H9 (cell line): Measurements from ENCODE around the gene FCMR. TPM values are rescaled to one million over a fixed set of nuclear protein-coding genes. Genes with fewer than 3 reads are reported as not detected.

Experiments
- DNase-seq: peaks from one replicate; pipeline ENCODE4 v3.0.0-alpha.2; 2017
- H2AFZ ChIP-seq: one replicate; pipeline ENCODE4 v1.6.1; 2013; ENCODE audit warnings: mild to moderate bottlenecking, low read length, control low read depth, moderate library complexity
- H2AK5ac ChIP-seq: 2 replicates; pipeline ENCODE4 v1.6.1; 2013; ENCODE audit warnings: low read length, control low read depth, mixed read lengths; ENCODE audit not compliant: insufficient read length
- H2BK120ac ChIP-seq: one replicate; pipeline ENCODE4 v1.6.1; 2013; ENCODE audit warnings: low read depth, mild to moderate bottlenecking, low read length, control low read depth, inconsistent platforms; ENCODE audit not compliant: poor library complexity, severe bottlenecking
- H2BK12ac ChIP-seq: 2 replicates; pipeline ENCODE4 v1.6.1; 2013; ENCODE audit warnings: low read length, control low read depth, mixed read lengths, low read depth; ENCODE audit not compliant: insufficient read length
- H2BK15ac ChIP-seq: 2 replicates; pipeline ENCODE4 v1.6.1; 2013; ENCODE audit warnings: low read depth, low read length, control low read depth
- H2BK20ac ChIP-seq: one replicate; pipeline ENCODE4 v1.6.1; 2013; ENCODE audit warnings: low read depth, mild to moderate bottlenecking, low read length, control low read depth, inconsistent platforms; ENCODE audit not compliant: poor library complexity, severe bottlenecking
- H2BK5ac ChIP-seq: 2 replicates; pipeline ENCODE4 v1.6.1; 2013; ENCODE audit warnings: low read length, control low read depth, mixed read lengths; ENCODE audit not compliant: insufficient read length
- H3K14ac ChIP-seq: 2 replicates; pipeline ENCODE4 v1.6.1; 2013; ENCODE audit warnings: low read length, control low read depth; ENCODE audit not compliant: insufficient read depth
- H3K18ac ChIP-seq: 2 replicates; pipeline ENCODE4 v1.6.1; 2013; ENCODE audit warnings: low read depth, mild to moderate bottlenecking, mixed read lengths, low read length, control low read depth; ENCODE audit not compliant: insufficient read length
- H3K23ac ChIP-seq: 2 replicates; pipeline ENCODE4 v1.6.1; 2013; ENCODE audit warnings: low read length, control low read depth, mixed read lengths, low read depth; ENCODE audit not compliant: insufficient read length
- H3K23me2 ChIP-seq: 2 replicates; pipeline ENCODE4 v1.6.1; 2013; ENCODE audit warnings: low read depth, mild to moderate bottlenecking, mixed read lengths, low read length, control low read depth; ENCODE audit not compliant: insufficient read length, poor library complexity, severe bottlenecking
- H3K27ac ChIP-seq: 2 replicates; pipeline ENCODE4 v1.5.1; 2013; ENCODE audit warnings: low read length, control low read depth, mixed read lengths, low read depth; ENCODE audit not compliant: insufficient read length
- H3K27me3 ChIP-seq: 2 replicates; pipeline ENCODE4 v1.6.1; 2013; ENCODE audit warnings: low read length, control low read depth, inconsistent platforms; ENCODE audit not compliant: insufficient read depth
- H3K4ac ChIP-seq: 2 replicates; pipeline ENCODE4 v1.6.1; 2013; ENCODE audit warnings: low read depth, mild to moderate bottlenecking, control low read depth, inconsistent platforms, low read length, moderate library complexity
- H3K4me1 ChIP-seq: 2 replicates; pipeline ENCODE4 v1.6.1; 2013; ENCODE audit warnings: low read length, control low read depth, inconsistent platforms; ENCODE audit not compliant: insufficient read depth
- H3K4me2 ChIP-seq: 2 replicates; pipeline ENCODE4 v1.6.1; 2013; ENCODE audit warnings: low read length, control low read depth, mixed read lengths; ENCODE audit not compliant: insufficient read length, insufficient read depth
- H3K56ac ChIP-seq: 2 replicates; pipeline ENCODE4 v1.6.1; 2013; ENCODE audit warnings: low read depth, mild to moderate bottlenecking, mixed read lengths, low read length, control low read depth; ENCODE audit not compliant: insufficient read length
- H3K79me1 ChIP-seq: 2 replicates; pipeline ENCODE4 v1.6.1; 2013; ENCODE audit warnings: low read depth, mild to moderate bottlenecking, moderate library complexity, low read length, control low read depth, inconsistent platforms; ENCODE audit not compliant: insufficient read depth, poor library complexity, severe bottlenecking
- H3K79me2 ChIP-seq: 2 replicates; pipeline ENCODE4 v1.6.1; 2013; ENCODE audit warnings: low read length, control low read depth, inconsistent platforms; ENCODE audit not compliant: insufficient read depth
- H3K9ac ChIP-seq: 2 replicates; pipeline ENCODE4 v1.6.1; 2013; ENCODE audit warnings: low read length, control low read depth, mixed read lengths; ENCODE audit not compliant: insufficient read length; ENCODE audit errors: extremely low read depth
- H3K9me3 ChIP-seq: one replicate; pipeline ENCODE4 v1.6.1; 2013; ENCODE audit warnings: low read depth, low read length, inconsistent platforms; ENCODE audit not compliant: control insufficient read depth
- H3T11ph ChIP-seq: one replicate; pipeline ENCODE4 v1.6.1; 2013; ENCODE audit warnings: mild to moderate bottlenecking, low read length, control low read depth, inconsistent platforms
- H4K20me1 ChIP-seq: one replicate; pipeline ENCODE4 v1.6.1; 2013; ENCODE audit not compliant: control insufficient read depth, insufficient read length, insufficient read depth
- H4K5ac ChIP-seq: 2 replicates; pipeline ENCODE4 v1.6.1; 2013; ENCODE audit warnings: low read depth, mild to moderate bottlenecking, mixed read lengths, low read length, control low read depth; ENCODE audit not compliant: insufficient read length
- H4K8ac ChIP-seq: replicated peaks from 2 replicates; pipeline ENCODE4 v1.6.1; 2013; ENCODE audit warnings: low read length, control low read depth, mixed read lengths, low read depth; ENCODE audit not compliant: insufficient read length
- H4K91ac ChIP-seq: 2 replicates; pipeline ENCODE4 v1.6.1; 2013; ENCODE audit warnings: low read depth, mild to moderate bottlenecking, moderate library complexity, mixed read lengths, low read length, control low read depth; ENCODE audit not compliant: insufficient read length
- H3K27ac Mint-ChIP-seq, 3 experiments: 2 replicates in 2 of 3; 3 replicates in 1 of 3; pipeline ENCODE4 v1.8.0; 2020 to 2021; ENCODE audit warnings: mixed read lengths in 3 of 3, mild to moderate bottlenecking in 1 of 3, moderate library complexity in 1 of 3
- H3K27me3 Mint-ChIP-seq: 2 replicates; pipeline ENCODE4 v1.8.0; 2021; ENCODE audit warnings: low read depth, mild to moderate bottlenecking, moderate library complexity, mixed read lengths
- H3K36me3 Mint-ChIP-seq, 3 experiments: 2 replicates in 2 of 3; 3 replicates in 1 of 3; pipeline ENCODE4 v1.8.0; 2020 to 2021; ENCODE audit warnings: low read depth in 3 of 3, mixed read lengths in 3 of 3; ENCODE audit not compliant: insufficient read depth in 1 of 3
- H3K4me1 Mint-ChIP-seq, 2 experiments: 2 replicates each; pipeline ENCODE4 v1.8.0; 2020; ENCODE audit warnings: mixed read lengths in 2 of 2
- H3K4me3 Mint-ChIP-seq, 2 experiments: 2 replicates in 1 of 2; 3 replicates in 1 of 2; pipeline ENCODE4 v1.8.0; 2020 to 2021; ENCODE audit warnings: mild to moderate bottlenecking in 2 of 2, mixed read lengths in 2 of 2, moderate library complexity in 1 of 2
- H3K9me3 Mint-ChIP-seq, 2 experiments: 2 replicates in 1 of 2; 3 replicates in 1 of 2; pipeline ENCODE4 v1.8.0; 2020; ENCODE audit warnings: mild to moderate bottlenecking in 2 of 2, mixed read lengths in 2 of 2, moderate library complexity in 1 of 2
- WGBS: extraction: QIAGEN DNeasy Blood & Tissue Kit; methylation state at CpG from one replicate; pipeline ENCODE4 v1.1.7; 2013; ENCODE audit warnings: missing lambda C conversion rate, low lambda C conversion rate, mixed read lengths; ENCODE audit not compliant: insufficient read length; ENCODE audit errors: extremely low coverage; 5-methylcytosine and 5-hydroxymethylcytosine counted together
- total RNA-seq: library from RNA; stranded (reverse); gene quantifications from 2 replicates; pipeline ENCODE4 v1.2.1, GENCODE V29; 2021
- TF ChIP-seq, protein P1 (sequence below): fragments of 200-600 bp; sonication (generic); conservative IDR thresholded peaks from 3 replicates; pipeline ENCODE4 v1.8.0; 2021; ENCODE audit warnings: antibody characterized with exemption, mild to moderate bottlenecking

Gene FCMR
- total RNA-seq, 1 experiment from 2014 or later, result not detected

DNA sequence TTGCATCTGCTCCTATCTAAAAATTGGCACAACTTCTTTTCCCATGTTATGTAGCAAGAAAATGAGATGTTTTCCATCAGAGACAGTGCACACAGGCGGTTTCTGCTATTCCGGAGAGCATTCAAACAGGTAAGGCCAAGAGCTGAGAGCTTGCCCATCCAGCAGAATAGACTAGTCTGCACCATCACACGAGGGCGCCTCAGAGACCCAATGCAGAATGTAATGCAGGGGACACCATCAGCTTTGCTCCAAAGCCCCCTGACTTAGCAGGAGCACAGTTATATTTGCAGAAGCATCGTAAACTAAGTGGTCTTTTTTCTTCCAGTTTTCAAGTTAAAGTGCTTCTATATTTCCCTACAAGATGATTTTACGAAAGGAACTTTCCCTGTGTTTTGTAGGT is 19.8 kb downstream of the FCMR start:
- peaks cover 37% of the 10 kb centered on the region for H3K27me3 Mint-ChIP-seq
- H3K36me3 Mint-ChIP-seq, result no peaks in the 10 kb centered on the region
- Histone ChIP-seq H3K4ac (no peak overlapping the region), H2BK20ac (no peak overlapping the region), H3K23me2 (no peaks in the 10 kb centered on the region), H3K56ac (no peak overlapping the region), H3K4me1 (no peaks in the 10 kb centered on the region), H2BK120ac (no peak overlapping the region), H2BK15ac (no peak overlapping the region), H4K8ac (no peak overlapping the region), H3K4me2 (no peak overlapping the region), H2BK5ac (no peak overlapping the region), H3K9me3 (no peaks in the 10 kb centered on the region), H3K14ac (no peak overlapping the region), H4K91ac (no peak overlapping the region), H3K9ac (no peak overlapping the region), H2BK12ac (no peak overlapping the region), H3K27ac (no peak overlapping the region), H3K79me2 (no peaks in the 10 kb centered on the region), H3T11ph (no peak overlapping the region), H2AFZ (no peak overlapping the region), H3K27me3 (no peaks in the 10 kb centered on the region), H4K5ac (no peak overlapping the region), H4K20me1 (no peaks in the 10 kb centered on the region), H3K18ac (no peak overlapping the region), H3K23ac (no peak overlapping the region), H3K79me1 (no peaks in the 10 kb centered on the region), H2AK5ac (no peak overlapping the region)
- TF ChIP-seq, protein P1, sequence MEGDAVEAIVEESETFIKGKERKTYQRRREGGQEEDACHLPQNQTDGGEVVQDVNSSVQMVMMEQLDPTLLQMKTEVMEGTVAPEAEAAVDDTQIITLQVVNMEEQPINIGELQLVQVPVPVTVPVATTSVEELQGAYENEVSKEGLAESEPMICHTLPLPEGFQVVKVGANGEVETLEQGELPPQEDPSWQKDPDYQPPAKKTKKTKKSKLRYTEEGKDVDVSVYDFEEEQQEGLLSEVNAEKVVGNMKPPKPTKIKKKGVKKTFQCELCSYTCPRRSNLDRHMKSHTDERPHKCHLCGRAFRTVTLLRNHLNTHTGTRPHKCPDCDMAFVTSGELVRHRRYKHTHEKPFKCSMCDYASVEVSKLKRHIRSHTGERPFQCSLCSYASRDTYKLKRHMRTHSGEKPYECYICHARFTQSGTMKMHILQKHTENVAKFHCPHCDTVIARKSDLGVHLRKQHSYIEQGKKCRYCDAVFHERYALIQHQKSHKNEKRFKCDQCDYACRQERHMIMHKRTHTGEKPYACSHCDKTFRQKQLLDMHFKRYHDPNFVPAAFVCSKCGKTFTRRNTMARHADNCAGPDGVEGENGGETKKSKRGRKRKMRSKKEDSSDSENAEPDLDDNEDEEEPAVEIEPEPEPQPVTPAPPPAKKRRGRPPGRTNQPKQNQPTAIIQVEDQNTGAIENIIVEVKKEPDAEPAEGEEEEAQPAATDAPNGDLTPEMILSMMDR, result no peak
- H3K4me1 Mint-ChIP-seq, result peaks cover 3 to 5% of the 10 kb centered on the region in 2 experiments; a peak in 3 of 4 replicates
- H3K27ac Mint-ChIP-seq, result no peak overlapping the region
- WGBS, result no CpG with 5 or more reads among the region's 6 CpGs
- H3K9me3 Mint-ChIP-seq, result no peaks in the 10 kb centered on the region
- H3K4me3 Mint-ChIP-seq, result no peak overlapping the region
- DNase-seq, result no peak
